ENCODE results near the gene ACTN1.

GRCh38 chr14:68864361-68864750 lies 114.7 kb downstream of the ACTN1 start:
- TF ChIP-seq CTCF (IDR thresholded peaks at IDR 0.05) = no peak
- no peak for TF ChIP-seq GABPA (IDR thresholded peaks at IDR 0.05; ENCODE audit: low read depth)
- no peak for TF ChIP-seq FOXJ3 (CRISPR knock-in tag; IDR thresholded peaks at IDR 0.05)
- TF ChIP-seq SIN3A (IDR thresholded peaks at IDR 0.05; ENCODE audit: borderline replicate concordance, low read depth, low read length) = no peak
